IMR-90 (cell line): ENCODE measurements around the gene LMTK2. TPM values are rescaled to one million over a fixed set of nuclear protein-coding genes. Genes with fewer than 3 reads are reported as not detected.

Source experiments
- ATAC-seq: fragments of 200-7000 bp; cut with Tn5 transposase; 2 replicates; pipeline ENCODE4 v1.9.1; 2020; ENCODE audit warnings: low read depth, mild to moderate bottlenecking, moderate library complexity
- BruUV-seq: library from RNA; stranded (reverse); fragments of 400-500 nt; replicated peaks from 2 replicates; lab custom pipeline; 2021; lab: Mats Ljungman, UMichigan
- CTCF ChIA-PET: fragments of 300-600 bp; formaldehyde crosslinking; extraction: SDS; loops from one replicate; lab custom pipeline; 2021; ENCODE audit warnings: antibody characterized with exemption; lab: Yijun Ruan, JAX
- POLR2A ChIA-PET: fragments of 300-600 bp; sonication (Branson Sonifier 250); formaldehyde crosslinking; loops from one replicate; lab custom pipeline; 2022; ENCODE audit warnings: antibody characterized with exemption; ENCODE audit not compliant: unreplicated experiment; lab: Charles Lee
- DNase-seq: peaks from one replicate; pipeline ENCODE4 v3.0.0; 2013
- H2AFZ ChIP-seq: replicated peaks from 2 replicates; pipeline ENCODE3; 2013; ENCODE audit warnings: low read length, mild to moderate bottlenecking; ENCODE audit not compliant: poor library complexity
- H2AK5ac ChIP-seq: 2 replicates; pipeline ENCODE4 v1.6.1; 2013; ENCODE audit warnings: low read depth, low read length, inconsistent platforms
- H2AK9ac ChIP-seq: replicated peaks from 2 replicates; pipeline ENCODE3; 2013; ENCODE audit warnings: mild to moderate bottlenecking, low read depth, low read length, moderate library complexity; ENCODE audit not compliant: poor library complexity
- H2BK120ac ChIP-seq: 2 replicates; pipeline ENCODE4 v1.6.1; 2013; ENCODE audit warnings: low read depth, low read length, inconsistent platforms
- H2BK15ac ChIP-seq: 3 replicates; pipeline ENCODE4 v1.6.1; 2013; ENCODE audit warnings: low read depth, low read length, inconsistent platforms
- H2BK20ac ChIP-seq: 2 replicates; pipeline ENCODE4 v1.6.1; 2013; ENCODE audit warnings: low read depth, mild to moderate bottlenecking, inconsistent platforms, low read length, moderate library complexity
- H2BK5ac ChIP-seq: 2 replicates; pipeline ENCODE4 v1.6.1; 2013; ENCODE audit warnings: mild to moderate bottlenecking, low read depth, low read length, inconsistent platforms; ENCODE audit not compliant: poor library complexity, severe bottlenecking
- H3K14ac ChIP-seq: replicated peaks from 2 replicates; pipeline ENCODE4 v1.6.1; 2013; ENCODE audit warnings: low read depth, low read length, inconsistent platforms
- H3K18ac ChIP-seq: 2 replicates; pipeline ENCODE4 v1.6.1; 2013; ENCODE audit warnings: low read depth, low read length, control low read depth
- H3K23ac ChIP-seq: 2 replicates; pipeline ENCODE4 v1.6.1; 2013; ENCODE audit warnings: low read depth, low read length, inconsistent platforms
- H3K27ac ChIP-seq: 2 replicates; pipeline ENCODE4 v1.5.1; 2013; ENCODE audit warnings: mild to moderate bottlenecking, control low read depth, low read length; ENCODE audit not compliant: insufficient read depth
- H3K27me3 ChIP-seq: 2 replicates; pipeline ENCODE4 v1.6.1; 2013; ENCODE audit warnings: low read length; ENCODE audit not compliant: control insufficient read depth, insufficient read depth
- H3K36me3 ChIP-seq: 2 replicates; pipeline ENCODE4 v1.6.1; 2013; ENCODE audit warnings: low read length, mixed read lengths; ENCODE audit not compliant: control insufficient read depth, insufficient read depth
- H3K4ac ChIP-seq: 2 replicates; pipeline ENCODE4 v1.6.1; 2013; ENCODE audit warnings: low read depth, low read length, inconsistent platforms
- H3K4me1 ChIP-seq: 2 replicates; pipeline ENCODE4 v1.6.1; 2013; ENCODE audit warnings: low read length, mixed read lengths; ENCODE audit not compliant: control insufficient read depth, insufficient read depth
- H3K4me2 ChIP-seq: 2 replicates; pipeline ENCODE4 v1.6.1; 2013; ENCODE audit warnings: low read depth, mild to moderate bottlenecking, control low read depth, low read length, moderate library complexity
- H3K4me3 ChIP-seq: 2 replicates; pipeline ENCODE4 v1.5.1; 2013; ENCODE audit warnings: low read depth, mild to moderate bottlenecking, control low read depth, low read length, moderate library complexity; ENCODE audit not compliant: insufficient read depth
- H3K56ac ChIP-seq: 2 replicates; pipeline ENCODE4 v1.6.1; 2013; ENCODE audit warnings: low read length, inconsistent platforms; ENCODE audit not compliant: insufficient read depth; ENCODE audit errors: extremely low read depth
- H3K79me1 ChIP-seq, 2 experiments: 2 replicates each; pipeline ENCODE4 v1.6.1; 2013; ENCODE audit warnings: low read length in 2 of 2, inconsistent platforms in 1 of 2, low read depth in 1 of 2
- H3K9ac ChIP-seq: 2 replicates; pipeline ENCODE4 v1.6.1; 2013; ENCODE audit warnings: low read depth, low read length, control low read depth
- H3K9me1 ChIP-seq: 2 replicates; pipeline ENCODE4 v1.6.1; 2013; ENCODE audit warnings: low read length, inconsistent platforms; ENCODE audit not compliant: insufficient read depth
- H3K9me3 ChIP-seq: 2 replicates; pipeline ENCODE4 v1.6.1; 2013; ENCODE audit warnings: low read length; ENCODE audit not compliant: control insufficient read depth, insufficient read depth
- H4K20me1 ChIP-seq: 2 replicates; pipeline ENCODE4 v1.6.1; 2013; ENCODE audit warnings: low read length, inconsistent platforms; ENCODE audit not compliant: insufficient read depth
- H4K5ac ChIP-seq: 2 replicates; pipeline ENCODE4 v1.6.1; 2013; ENCODE audit warnings: mild to moderate bottlenecking, low read depth, low read length, control low read depth
- H4K8ac ChIP-seq, 2 experiments: 2 replicates each; pipeline ENCODE4 v1.6.1; 2013; ENCODE audit warnings: low read depth in 2 of 2, low read length in 2 of 2, control low read depth in 1 of 2, inconsistent platforms in 1 of 2
- H4K91ac ChIP-seq: 2 replicates; pipeline ENCODE4 v1.6.1; 2013; ENCODE audit warnings: low read depth, low read length, inconsistent platforms; ENCODE audit not compliant: insufficient read depth
- MAZ ChIP-seq: IDR thresholded peaks from 2 replicates; pipeline ENCODE4 v1.6.1; 2012; ENCODE audit warnings: low read depth, mild to moderate bottlenecking, low read length, improper control_type of control experiment, moderate library complexity, borderline replicate concordance
- SMC3 ChIP-seq: fragments of 150-350 bp; IDR thresholded peaks from 2 replicates; pipeline ENCODE4 v1.6.1; 2016; ENCODE audit warnings: low read depth, mild to moderate bottlenecking, antibody characterized with exemption, low read length, moderate library complexity
- WGBS, 2 experiments: methylation state at CpG; one replicate each; pipeline versions ENCODE4 v1.1.5 to v1.1.7; 2013; ENCODE audit warnings: missing lambda C conversion rate in 2 of 2; ENCODE audit not compliant: insufficient read length in 1 of 2; ENCODE audit errors: extremely low coverage in 2 of 2; 5-methylcytosine and 5-hydroxymethylcytosine counted together
- dilution Hi-C: fragments of 300-500 bp; cut with HindIII; formaldehyde crosslinking; loops from one replicate; pipeline ENCODE4 v1.14.3; 2018; ENCODE audit warnings: low sequenced_read_pairs; ENCODE audit not compliant: unreplicated experiment
- in situ Hi-C: fragments of 300-500 bp; cut with MboI; formaldehyde crosslinking; loops from 3 replicates; pipeline ENCODE4 v1.14.3; 2019; ENCODE audit warnings: low sequenced_read_pairs, inconsistent platforms, mixed read lengths
- intact Hi-C: fragments of 100-400 bp; cut with micrococcal nuclease; formaldehyde crosslinking; loops from 2 replicates; pipeline ENCODE4 v1.10.0; 2022
- polyA plus RNA-seq, 3 experiments: library from polyadenylated mRNA; depleted of rRNA; stranded (reverse); fragments of >200 nt; gene quantifications; 2 replicates each; pipeline ENCODE4 v1.2.3, GENCODE V29; 2012; ENCODE audit warnings: low replicate concordance in 1 of 3
- total RNA-seq: library from RNA; depleted of rRNA; stranded (reverse); fragments of >200 nt; gene quantifications from 2 replicates; pipeline ENCODE4 v1.2.3, GENCODE V29; 2012

The LMTK2 gene
- total and polyA plus RNA-seq, 2 of the 4 experiments (the other 2 are of a cell fraction) = 4.4 to 5.0 TPM

GRCh38 chr7:98231493-98232262, 125.0 kb downstream of the LMTK2 start:
- POLR2A ChIA-PET = interaction anchor here (0.7 kb wide), 1 partner anchor 88 kb away, joined by 9 read pairs; no protein-coding TSS in a partner anchor
- Histone ChIP-seq H3K9me3 (no peaks in the 10 kb centered on the region), H2BK15ac (no peak overlapping the region), H3K27ac (no peak overlapping the region), H3K4me3 (no peak overlapping the region), H3K23ac (no peak overlapping the region), H3K4ac (no peak overlapping the region), H3K27me3 (no peaks in the 10 kb centered on the region), H3K79me1 (no peaks in the 10 kb centered on the region), H3K14ac (no peak overlapping the region), H4K5ac (no peak overlapping the region), H2AK5ac (no peak overlapping the region), H2BK20ac (no peak overlapping the region), H4K91ac (no peak overlapping the region), H3K4me1 (no peaks in the 10 kb centered on the region), H3K18ac (no peak overlapping the region), H3K4me2 (no peak overlapping the region), H2AK9ac (no peak overlapping the region), H4K8ac (no peak overlapping the region), H4K20me1 (no peaks in the 10 kb centered on the region), H2BK5ac (no peak overlapping the region), H2AFZ (no peak overlapping the region), H3K56ac (no peak overlapping the region), H3K36me3 (peaks cover 31% of the 10 kb centered on the region; the same call in 1 of the 2 replicates), H2BK120ac (no peak overlapping the region), H3K9me1 (no peaks in the 10 kb centered on the region), H3K9ac (no peak overlapping the region)
- in situ Hi-C loops = loop anchor here (10.0 kb wide), 1 partner anchor 207 kb away; no protein-coding TSS in a partner anchor
- no TSS peak for BruUV-seq
- CTCF ChIA-PET = no interaction called here
- ATAC-seq (no peak), DNase-seq (no peak)
- dilution Hi-C loops = no loop called here
- intact Hi-C loops = no loop called here
- WGBS, 2 experiments = no CpG with 5 or more reads among the region's 25 CpGs
- no peak for TF ChIP-seq MAZ
- no peak for TF ChIP-seq SMC3
